HG03558 (cell line): ENCODE data around the gene SUPT5H.

ENCODE experiments used
- ATAC-seq: cut with Tn5 transposase; IDR thresholded peaks from one replicate; pipeline ENCODE4 v1.9.1; 2021; ENCODE audit warnings: moderate number of reproducible peaks; ENCODE audit not compliant: unreplicated experiment; ENCODE audit errors: extremely low read depth

The SUPT5H gene

GRCh38 chr19:39423258-39424086 is 21.9 kb upstream of the SUPT5H start:
- no peak for ATAC-seq

DNA sequence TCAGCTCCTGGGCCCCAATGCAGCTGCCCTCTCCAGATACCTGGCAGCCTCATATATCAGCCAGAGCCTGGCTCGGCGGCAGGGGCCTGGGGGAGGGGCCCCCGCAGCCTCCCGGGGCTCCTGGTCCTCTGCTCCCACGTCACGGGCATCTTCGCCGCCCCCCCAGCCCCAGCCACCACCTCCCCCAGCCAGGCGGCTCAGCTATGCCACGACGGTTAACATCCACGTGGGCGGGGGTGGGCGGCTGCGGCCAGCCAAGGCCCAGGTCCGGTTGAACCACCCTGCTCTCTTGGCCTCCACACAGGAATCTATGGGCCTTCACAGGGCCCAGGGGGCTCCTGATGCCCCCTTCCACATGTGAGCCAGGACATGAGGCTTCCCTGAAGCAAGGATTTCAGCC is 20.4 kb upstream of the SUPT5H start:
- no peak for ATAC-seq

DNA sequence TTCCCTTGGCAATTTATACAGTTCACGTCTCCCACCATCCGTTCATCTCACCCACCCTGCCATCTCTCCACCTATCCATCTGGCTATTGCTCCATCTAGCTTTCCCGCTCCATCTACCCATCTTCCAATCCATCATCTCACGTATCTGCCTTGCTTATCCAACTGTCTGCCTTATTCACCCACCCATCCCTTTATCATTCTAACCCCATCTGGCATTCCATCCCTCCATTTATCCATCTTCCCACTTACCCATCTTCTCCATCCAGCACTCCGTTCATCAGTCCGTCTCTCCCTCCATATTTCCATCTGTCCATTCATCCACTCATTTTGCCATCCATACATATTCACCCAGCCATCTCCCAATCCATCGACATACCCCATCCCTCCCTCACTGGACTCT is 19.6 kb upstream of the SUPT5H start:
- ATAC-seq, result no peak

DNA sequence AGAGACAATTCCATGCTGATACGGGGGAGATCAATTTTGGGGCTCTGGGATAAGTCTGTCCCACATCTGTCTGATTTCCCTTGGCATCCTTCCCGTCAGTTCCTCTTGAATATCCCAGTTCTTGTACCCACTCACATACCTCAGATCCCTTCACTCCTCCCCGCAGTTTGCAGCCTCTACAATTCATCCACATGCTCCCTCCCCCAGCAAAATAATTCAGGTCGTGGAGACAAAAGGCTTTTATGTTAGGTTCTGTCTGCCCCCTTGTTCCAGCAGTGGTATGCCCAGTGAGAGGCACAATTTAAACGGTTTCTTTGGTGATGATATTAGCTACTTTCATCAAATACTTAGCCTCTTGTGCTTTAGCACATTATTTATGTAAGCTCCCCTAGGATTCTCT is 19.2 kb upstream of the SUPT5H start:
- no peak for ATAC-seq

DNA sequence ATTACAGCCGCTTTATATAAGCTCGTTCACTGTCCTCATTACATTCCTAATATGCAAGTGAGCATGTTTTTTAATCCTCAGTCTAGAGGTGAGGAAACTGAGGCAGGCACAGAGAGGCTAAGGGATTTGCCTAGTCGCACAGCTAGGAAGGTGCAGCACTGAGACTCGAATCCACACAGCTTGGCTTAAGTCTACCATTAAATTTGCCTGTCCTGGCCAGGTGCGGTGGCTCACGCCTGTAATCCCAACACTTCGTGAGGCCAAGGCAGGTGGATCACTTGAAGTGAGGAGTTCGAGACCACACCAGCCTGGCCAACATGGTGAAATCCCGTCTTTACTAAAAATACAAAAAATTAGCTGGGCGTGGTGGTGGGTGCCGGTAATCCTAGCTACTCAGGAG is 17.7 kb upstream of the SUPT5H start:
- ATAC-seq, result no peak

DNA sequence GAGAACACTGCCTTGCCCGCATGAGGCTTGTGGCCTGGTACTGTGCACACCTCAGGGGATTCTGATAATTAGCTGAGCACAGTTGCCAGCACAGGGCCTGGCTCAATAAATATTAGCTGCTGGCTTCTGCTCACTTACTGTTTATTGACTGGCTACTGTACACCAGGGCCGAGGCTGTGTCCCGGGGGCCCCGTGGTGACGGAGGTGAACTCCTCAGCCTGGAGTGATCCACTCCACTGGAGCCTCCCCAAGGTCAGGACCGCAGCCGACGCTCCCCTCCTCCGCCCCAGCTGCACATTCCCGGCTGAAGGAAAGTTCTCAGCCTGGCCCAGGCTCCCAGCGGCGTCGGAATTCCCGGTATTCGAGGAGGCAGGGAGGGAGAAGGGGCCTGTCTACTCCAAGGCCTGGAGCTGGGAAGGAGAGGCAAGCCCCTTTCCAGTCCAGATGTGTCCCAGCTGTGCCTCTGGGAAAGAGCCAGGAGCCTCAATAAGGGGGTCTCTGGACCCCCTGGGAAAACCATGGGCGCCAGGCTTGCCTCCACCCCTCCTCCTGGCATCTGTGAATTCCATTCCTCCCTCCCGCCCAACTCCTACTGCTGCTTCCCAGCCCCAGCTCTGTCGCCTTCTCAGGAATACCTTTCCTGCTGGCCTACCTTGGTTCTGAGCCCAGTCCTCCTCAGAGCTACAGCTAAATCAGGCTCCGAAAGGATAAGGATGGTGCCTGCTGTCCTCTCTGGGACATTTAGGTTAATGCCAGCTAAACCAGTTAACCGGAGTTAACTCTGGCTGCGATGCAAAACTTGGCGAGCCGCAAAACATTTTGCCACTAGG is 16.9 kb upstream of the SUPT5H start:
- no peak for ATAC-seq

DNA sequence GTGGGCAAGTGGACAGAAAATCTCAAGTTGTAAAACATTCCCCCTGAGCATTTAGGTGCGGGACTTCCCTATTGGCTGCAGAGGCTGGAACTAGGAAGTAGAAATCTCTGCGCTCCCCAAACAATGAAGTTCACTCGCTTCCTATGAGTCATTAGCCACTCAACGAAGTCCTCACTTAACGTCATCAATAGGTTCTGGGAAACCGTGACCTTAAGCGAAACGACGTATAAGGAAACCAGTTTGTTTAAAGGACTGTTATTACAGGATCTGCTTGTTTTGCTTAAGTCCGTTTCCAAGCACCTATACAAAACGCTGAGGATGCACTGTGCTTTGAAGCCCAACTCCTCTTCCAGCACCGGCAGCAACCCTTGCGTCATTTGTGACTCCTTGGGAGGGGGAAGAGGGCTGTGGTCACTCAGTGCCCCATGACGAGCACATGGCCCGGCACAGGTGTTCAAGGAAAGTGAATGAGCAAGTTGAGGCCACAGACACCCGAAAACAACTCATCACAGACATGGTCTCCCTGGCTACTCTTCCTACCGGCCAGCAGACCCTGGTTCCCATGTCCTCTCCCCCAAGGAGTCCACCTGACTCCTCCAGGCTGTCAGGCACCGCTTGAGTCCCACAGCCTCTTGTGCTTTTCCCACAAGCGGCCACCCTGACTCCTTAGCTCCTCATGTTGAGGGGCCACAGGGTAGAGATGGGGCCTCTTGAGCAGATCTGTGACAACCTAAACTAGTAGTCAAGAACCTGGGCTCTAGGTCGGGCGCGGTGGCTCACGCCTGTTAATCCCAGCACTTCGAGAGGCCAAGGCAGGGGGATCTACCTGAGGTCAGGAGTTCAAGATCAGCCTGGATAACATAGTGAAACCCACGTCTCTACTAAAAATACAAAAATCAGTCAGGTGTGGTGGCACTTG is 14.4 kb upstream of the SUPT5H start:
- ATAC-seq, result no peak

DNA sequence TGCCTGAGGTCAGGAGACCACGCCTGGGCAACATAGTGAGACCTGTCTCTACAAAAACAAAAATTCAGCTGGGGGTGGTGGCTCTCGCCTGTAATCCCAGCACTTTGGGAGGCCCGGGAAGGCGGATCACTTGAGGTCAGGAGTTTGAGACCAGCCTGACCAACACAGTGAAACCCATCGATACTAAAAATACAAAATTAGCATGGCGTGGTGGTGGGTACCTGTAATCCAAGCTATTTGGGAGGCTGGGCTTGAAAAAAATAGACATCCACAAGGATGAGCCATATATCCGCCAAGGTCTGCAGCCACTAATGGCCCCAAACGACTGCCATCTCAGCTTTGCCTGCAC is 12.7 kb upstream of the SUPT5H start:
- ATAC-seq, result no peak

DNA sequence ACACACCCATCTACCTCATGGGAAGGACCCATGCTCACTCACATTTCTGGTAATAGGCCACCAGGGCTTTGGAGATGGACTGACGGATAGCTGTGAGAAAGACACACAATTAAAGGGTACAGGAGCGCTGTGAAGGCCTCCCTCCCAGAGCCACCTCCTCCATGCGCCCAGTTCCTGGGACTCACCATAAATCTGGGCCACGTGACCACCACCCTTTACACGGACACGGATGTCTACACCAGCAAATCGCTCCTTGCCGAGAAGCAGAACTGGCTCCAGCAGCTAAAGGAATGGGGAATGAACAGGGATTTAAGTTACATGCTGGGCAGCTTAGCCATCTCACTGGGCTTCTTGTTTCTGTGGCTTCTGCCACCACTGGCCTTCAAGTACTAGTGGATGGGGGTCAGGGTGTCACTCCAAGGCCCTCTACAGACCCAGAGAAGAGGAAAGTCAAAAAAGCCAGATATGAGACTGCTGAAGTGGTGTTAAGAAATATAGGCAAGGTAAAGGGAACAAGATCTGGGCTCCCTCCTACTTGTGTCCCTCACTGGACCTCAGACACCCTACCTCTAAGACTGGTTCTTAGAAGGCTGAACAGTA is 11.8 kb upstream of the SUPT5H start:
- no peak for ATAC-seq

DNA sequence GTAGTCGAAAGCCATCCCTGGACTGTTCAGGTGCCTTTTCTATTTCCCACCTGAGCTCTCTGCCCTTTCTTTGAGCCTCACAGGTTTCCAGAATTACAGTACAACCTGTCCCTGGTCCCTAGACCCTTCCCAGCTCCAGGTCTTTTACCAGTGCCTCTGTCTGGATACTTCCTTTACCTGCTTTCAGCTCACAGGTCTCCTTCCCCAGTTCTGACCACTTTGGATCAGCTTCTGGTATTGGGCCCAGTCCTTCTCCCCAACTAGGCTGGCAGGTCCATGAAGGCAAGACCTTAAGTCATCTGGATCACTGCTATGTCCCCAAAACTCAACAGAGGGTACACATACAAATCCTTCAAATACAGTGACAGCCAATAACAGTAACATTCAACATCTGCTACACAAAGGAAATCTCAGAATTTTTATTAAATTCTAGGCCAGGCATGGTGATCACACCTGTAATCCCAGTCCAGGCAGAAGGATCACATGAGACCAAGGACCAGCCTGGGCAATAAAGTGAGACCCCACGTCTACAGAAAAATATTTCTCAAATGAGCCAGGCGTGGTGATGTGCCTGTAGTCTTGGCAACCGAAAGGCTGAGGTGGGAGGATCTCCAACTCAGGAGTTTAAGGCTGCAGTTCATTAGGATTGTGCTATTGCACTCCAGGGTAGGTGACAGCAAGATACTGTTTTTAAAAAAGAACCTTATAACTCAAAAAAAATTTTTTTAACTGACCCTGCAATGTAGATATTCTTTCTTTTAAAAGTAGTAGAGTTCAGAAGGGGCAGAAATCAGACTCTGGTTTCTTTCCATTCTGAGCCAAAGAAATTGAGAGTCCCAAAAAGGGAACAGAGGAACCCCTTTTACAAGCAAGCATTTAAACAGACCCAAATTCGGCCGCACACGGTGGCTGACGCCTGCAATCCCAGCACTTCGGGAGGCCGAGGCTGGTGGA is 11.0 kb upstream of the SUPT5H start:
- ATAC-seq, result no peak

GRCh38 chr19:39435499-39436349 is 9.7 kb upstream of the SUPT5H start, which contains the start of gene RPS16:
Gene RPS16 (minus strand): TSS chr19:39435949. CDS start chr19:39435895, 54 bp downstream.
- no peak for ATAC-seq

- no peak for ATAC-seq
Measured at GRCh38 chr19:39436350-39436716, 9.0 kb upstream of the SUPT5H start.

GRCh38 chr19:39438270-39438934 is 7.0 kb upstream of the SUPT5H start:
- ATAC-seq, result no peak

GRCh38 chr19:39444598-39445195 is 685 bp upstream of the SUPT5H start:
- ATAC-seq, result no peak

GRCh38 chr19:39446365-39447084 is 1.1 kb downstream of the SUPT5H start:
- ATAC-seq, result no peak

- no peak for ATAC-seq
Measured at GRCh38 chr19:39448271-39448670, 2.9 kb downstream of the SUPT5H start.
